HUDEP-2 (cell line): ENCODE measurements around the gene ATP8B3.

ENCODE experiments used
- DNase-seq, 76 experiments: peaks; one replicate each; lab custom pipeline; 2025; ENCODE audit not compliant: unreplicated experiment in 76 of 76; lab: John Stamatoyannopoulos, UW

Gene ATP8B3

GRCh38 chr19:1839658-1840540 is 27.8 kb upstream of the ATP8B3 start:
- DNase-seq = peak in 43 of 76 experiments; percentile 23 to 71 (median 46)

- DNase-seq = peak in 60 of 76 experiments; percentile 19 to 96 (median 69)
Measured at GRCh38 chr19:1837625-1838105, 25.6 kb upstream of the ATP8B3 start.

GRCh38 chr19:1837222-1837565 is 25.1 kb upstream of the ATP8B3 start:
- peak in 2 of 76 experiments; percentile 55 to 75 for DNase-seq

- DNase-seq = peak in 71 of 76 experiments; percentile 41 to 96 (median 86)
Measured at GRCh38 chr19:1836458-1837221, 24.6 kb upstream of the ATP8B3 start.

GRCh38 chr19:1833540-1833939 is 21.5 kb upstream of the ATP8B3 start:
- DNase-seq = peak in 23 of 76 experiments; percentile 24 to 78 (median 53)

GRCh38 chr19:1832046-1832663 is 20.1 kb upstream of the ATP8B3 start:
- DNase-seq = no peak

- DNase-seq = no peak
Measured at GRCh38 chr19:1830978-1831377, 18.9 kb upstream of the ATP8B3 start.

- DNase-seq = no peak
Measured at GRCh38 chr19:1830568-1830967, 18.5 kb upstream of the ATP8B3 start.

- no peak for DNase-seq
Measured at GRCh38 chr19:1829958-1830357, 17.9 kb upstream of the ATP8B3 start.

- DNase-seq = peak in 13 of 76 experiments; percentile 12 to 37 (median 29)
Measured at GRCh38 chr19:1828279-1829238, 16.5 kb upstream of the ATP8B3 start.

GRCh38 chr19:1827566-1828278 is 15.6 kb upstream of the ATP8B3 start:
- DNase-seq = no peak

- peak in 11 of 76 experiments; percentile 22 to 64 (median 39) for DNase-seq
Measured at GRCh38 chr19:1826557-1827521, 14.8 kb upstream of the ATP8B3 start.

GRCh38 chr19:1825909-1826556 is 14.0 kb upstream of the ATP8B3 start:
- DNase-seq = peak in 61 of 76 experiments; percentile 29 to 88 (median 73)

GRCh38 chr19:1824252-1824622 is 12.2 kb upstream of the ATP8B3 start:
- DNase-seq = no peak

- DNase-seq = peak in 16 of 76 experiments; percentile 11 to 56 (median 26)
Measured at GRCh38 chr19:1823539-1824251, 11.6 kb upstream of the ATP8B3 start.

GRCh38 chr19:1823020-1823419 is 10.9 kb upstream of the ATP8B3 start:
- DNase-seq = no peak

GRCh38 chr19:1822210-1822609 is 10.1 kb upstream of the ATP8B3 start:
- DNase-seq = no peak
